ENCODE results near the gene STIMATE.

STIMATE gene

DNA sequence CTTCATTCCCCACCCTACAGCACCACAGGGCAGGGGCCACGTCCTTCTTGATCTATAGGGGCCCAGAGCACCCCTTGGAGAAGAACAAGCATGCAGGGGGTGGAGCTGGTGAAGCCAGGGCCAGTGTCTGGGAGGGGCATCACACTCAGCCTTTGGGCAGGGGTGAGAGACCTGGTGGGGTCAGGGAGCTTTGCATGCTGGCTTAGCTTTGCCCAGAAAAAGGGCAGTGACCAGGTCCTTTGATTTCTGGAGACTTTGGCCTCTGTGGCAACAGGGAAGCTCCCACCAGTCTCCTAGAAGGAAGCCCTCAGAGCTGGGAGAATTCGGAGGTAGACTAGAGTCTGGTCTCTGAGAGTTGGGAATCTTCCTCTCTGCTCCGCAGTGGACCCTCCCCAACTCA is 67.9 kb downstream of the STIMATE start:
- no peak overlapping the region for H3K4me3 ChIP-seq (ENCODE audit: low read depth, low read length)
- TF ChIP-seq, protein P1, sequence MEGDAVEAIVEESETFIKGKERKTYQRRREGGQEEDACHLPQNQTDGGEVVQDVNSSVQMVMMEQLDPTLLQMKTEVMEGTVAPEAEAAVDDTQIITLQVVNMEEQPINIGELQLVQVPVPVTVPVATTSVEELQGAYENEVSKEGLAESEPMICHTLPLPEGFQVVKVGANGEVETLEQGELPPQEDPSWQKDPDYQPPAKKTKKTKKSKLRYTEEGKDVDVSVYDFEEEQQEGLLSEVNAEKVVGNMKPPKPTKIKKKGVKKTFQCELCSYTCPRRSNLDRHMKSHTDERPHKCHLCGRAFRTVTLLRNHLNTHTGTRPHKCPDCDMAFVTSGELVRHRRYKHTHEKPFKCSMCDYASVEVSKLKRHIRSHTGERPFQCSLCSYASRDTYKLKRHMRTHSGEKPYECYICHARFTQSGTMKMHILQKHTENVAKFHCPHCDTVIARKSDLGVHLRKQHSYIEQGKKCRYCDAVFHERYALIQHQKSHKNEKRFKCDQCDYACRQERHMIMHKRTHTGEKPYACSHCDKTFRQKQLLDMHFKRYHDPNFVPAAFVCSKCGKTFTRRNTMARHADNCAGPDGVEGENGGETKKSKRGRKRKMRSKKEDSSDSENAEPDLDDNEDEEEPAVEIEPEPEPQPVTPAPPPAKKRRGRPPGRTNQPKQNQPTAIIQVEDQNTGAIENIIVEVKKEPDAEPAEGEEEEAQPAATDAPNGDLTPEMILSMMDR (IDR thresholded peaks at IDR 0.05; ENCODE audit: insufficient read depth, low read depth, low read length, missing control alignments): no peak
- no peak for DNase-seq (ENCODE audit: low read depth)

DNA sequence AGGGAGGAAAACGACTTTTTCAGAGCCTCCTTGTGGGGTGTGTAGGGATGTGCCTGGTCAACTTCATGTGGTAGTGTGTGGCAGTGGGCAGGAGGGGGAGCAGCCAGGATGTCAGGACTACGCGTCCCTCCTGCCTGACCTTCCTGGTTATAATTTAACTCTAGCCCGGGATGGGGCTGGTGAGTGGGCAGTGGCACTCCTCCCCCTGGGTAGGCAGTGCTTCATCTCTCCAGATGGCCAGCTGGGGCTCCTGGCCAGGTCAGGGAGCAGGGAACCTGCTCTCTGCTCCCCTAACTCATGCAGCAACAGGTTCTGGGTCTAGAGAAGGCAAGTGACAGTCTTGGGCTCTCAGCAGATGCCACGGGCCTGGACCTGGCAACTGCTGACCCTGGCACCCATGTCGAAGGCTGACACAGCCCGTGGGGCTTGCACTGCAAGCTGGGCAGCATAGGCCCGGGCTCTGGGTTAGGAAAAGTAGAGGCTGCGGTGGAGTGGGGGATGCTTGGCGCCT is 69.4 kb downstream of the STIMATE start:
- H3K4me3 ChIP-seq (ENCODE audit: low read depth, low read length): no peak overlapping the region
- DNase-seq (ENCODE audit: low read depth): no peak
- TF ChIP-seq, protein P1 (IDR thresholded peaks at IDR 0.05; ENCODE audit: insufficient read depth, low read depth, low read length, missing control alignments): no peak

DNA sequence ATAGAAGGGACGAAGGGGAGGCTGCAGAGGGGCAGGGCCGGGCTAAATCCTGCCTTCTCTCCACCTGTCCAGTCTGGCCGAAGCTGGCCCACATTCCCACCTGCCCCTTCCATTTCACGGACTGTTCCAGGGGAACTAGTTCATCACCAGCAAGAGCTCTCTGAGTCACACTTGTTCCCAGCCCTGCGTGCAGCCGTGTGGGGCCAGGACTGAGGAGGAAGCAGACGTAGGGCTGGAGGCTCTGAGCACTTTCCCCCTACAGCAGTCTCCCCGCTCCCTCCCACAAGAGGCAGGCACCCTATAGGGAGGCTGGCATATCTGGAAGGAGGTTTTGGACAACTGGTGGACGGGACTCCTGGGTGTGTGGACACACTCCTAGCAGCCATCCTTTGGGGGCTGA is 69.9 kb downstream of the STIMATE start:
- DNase-seq (ENCODE audit: low read depth): no peak
- H3K4me3 ChIP-seq (ENCODE audit: low read depth, low read length): no peak overlapping the region
- TF ChIP-seq, protein P1 (IDR thresholded peaks at IDR 0.05; ENCODE audit: insufficient read depth, low read depth, low read length, missing control alignments): no peak

- H3K4me3 ChIP-seq (ENCODE audit: low read depth, low read length): no peak overlapping the region
- TF ChIP-seq, protein P1 (IDR thresholded peaks at IDR 0.05; ENCODE audit: insufficient read depth, low read depth, low read length, missing control alignments): no peak
- no peak for DNase-seq (ENCODE audit: low read depth)
Observed at GRCh38 chr3:52824037-52824436, 73.3 kb downstream of the STIMATE start.

- TF ChIP-seq, protein P1 (IDR thresholded peaks at IDR 0.05; ENCODE audit: insufficient read depth, low read depth, low read length, missing control alignments): no peak
- H3K4me3 ChIP-seq (ENCODE audit: low read depth, low read length): no peak overlapping the region
- no peak for DNase-seq (ENCODE audit: low read depth)
Observed at GRCh38 chr3:52822363-52822762, 75.0 kb downstream of the STIMATE start.

DNA sequence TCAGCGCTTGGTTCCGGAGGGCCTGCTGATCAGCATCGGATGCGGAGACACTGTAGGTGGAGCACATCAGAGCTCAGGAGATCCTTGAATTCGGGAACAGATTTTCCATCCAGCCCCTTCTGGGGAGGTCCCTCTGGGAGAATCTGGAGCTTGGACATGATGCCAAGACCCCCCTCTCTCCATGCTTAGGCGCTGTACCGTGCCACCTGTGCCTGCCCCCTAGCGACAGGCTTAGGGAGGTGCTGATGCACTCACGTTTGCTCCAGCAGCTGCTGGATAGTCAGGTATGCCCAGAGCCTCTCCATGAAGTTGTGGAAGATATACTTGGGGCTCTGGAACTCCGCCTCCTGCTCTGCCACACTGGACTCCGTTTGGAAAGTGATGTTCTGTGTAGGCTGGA is 76.6 kb downstream of the STIMATE start:
- peak; percentile 53 for DNase-seq (ENCODE audit: low read depth)
- TF ChIP-seq, protein P1 (IDR thresholded peaks at IDR 0.05; ENCODE audit: insufficient read depth, low read depth, low read length, missing control alignments): peak; percentile 82
- no peak overlapping the region for H3K4me3 ChIP-seq (ENCODE audit: low read depth, low read length)

DNA sequence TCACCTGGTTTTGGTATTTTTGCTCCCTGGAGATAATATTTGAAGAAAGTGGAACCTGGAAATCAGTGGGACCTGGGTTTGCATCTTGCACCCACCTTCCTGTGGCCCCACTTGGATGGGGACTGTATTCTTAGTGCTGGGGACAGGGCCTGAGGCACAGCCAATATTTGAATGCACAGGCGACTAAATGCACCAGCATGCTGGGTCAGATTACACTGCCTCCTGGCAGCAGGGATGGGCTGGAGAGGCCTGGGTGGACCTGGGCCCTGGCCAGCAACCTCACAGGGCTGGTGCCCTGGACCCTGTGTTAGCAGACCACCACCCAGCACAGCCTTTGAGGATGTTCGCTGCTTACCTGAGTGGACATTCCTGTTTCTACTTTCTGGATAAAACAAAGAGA is 77.4 kb downstream of the STIMATE start:
- TF ChIP-seq, protein P1 (IDR thresholded peaks at IDR 0.05; ENCODE audit: insufficient read depth, low read depth, low read length, missing control alignments): no peak
- no peak overlapping the region for H3K4me3 ChIP-seq (ENCODE audit: low read depth, low read length)
- no peak for DNase-seq (ENCODE audit: low read depth)

Measured in GM12865 (cell line).